Activated CD4-positive, alpha-beta T cell treated with anti-CD3 and anti-CD28 coated beads, Interleukin-2, amount 50 U/mL, for 24 hours (primary cell): ENCODE measurements around the gene ZKSCAN5.
"Not testable (repeated sequence)": the region's sequence is repeated elsewhere in the genome, so short reads cannot be mapped to it uniquely, and the experiment has no call there.

Experiments
- DNase-seq, 2 donors: peaks; one replicate each; pipeline ENCODE4 v3.0.0-alpha.2; 2020; ENCODE audit warnings: low read depth in 1 of 2, low spot score in 1 of 2

The ZKSCAN5 gene

DNA sequence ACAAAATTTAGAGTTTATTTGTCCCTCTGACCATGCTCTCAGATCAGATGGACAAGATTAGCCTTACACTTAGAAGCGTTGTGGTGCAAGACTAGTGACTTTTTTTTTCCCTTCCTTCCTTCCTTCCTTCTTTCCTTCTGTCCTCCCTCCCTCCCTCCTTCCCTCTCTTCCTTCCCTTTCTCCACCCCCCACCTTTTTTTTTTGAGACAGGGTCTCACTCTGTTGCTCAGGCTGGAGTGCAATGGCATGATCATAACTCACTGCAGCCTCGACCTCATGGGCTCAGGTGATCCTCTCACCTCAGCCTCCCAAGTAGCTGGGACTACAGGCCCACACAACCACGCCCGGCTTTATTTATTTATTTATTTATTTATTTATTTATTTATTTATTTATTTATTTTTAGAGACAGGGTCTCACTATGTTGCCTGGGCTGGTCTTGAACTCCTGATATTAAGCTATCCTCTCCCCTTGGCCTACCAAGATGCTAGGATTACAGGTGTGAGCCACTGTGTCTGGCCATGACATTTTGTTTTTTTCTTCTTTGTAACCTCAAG, 76.4 kb downstream of the ZKSCAN5 start:
- not testable (repeated sequence) for DNase-seq
